H1 (cell line): Measurements from ENCODE around the gene MACROD1. TPM values are rescaled to one million over a fixed set of nuclear protein-coding genes. Genes with fewer than 3 reads are reported as not detected.

Experiments used
- HDAC2 ChIP-seq, 2 experiments: fragments of 300-600 bp in 1 of 2; sonication (generic) in 1 of 2; IDR thresholded peaks; 2 replicates each; pipeline ENCODE4 v1.6.1; 2011 to 2012; ENCODE audit warnings: low read depth in 2 of 2, low read length in 2 of 2, mild to moderate bottlenecking in 2 of 2, moderate library complexity in 2 of 2, borderline replicate concordance in 1 of 2, inconsistent platforms in 1 of 2
- polyA plus RNA-seq, 7 experiments: library from polyadenylated mRNA; depleted of rRNA in 3 of 7; stranded (reverse) in 5 of 7; unstranded in 2 of 7; fragments of >200 nt in 5 of 7; fragments of 200-250 nt in 2 of 7; gene quantifications; 1 replicate in 5 of 7; 2 replicates in 1 of 7; 4 replicates in 1 of 7; pipeline versions ENCODE4 v1.2.1 to v1.2.3, GENCODE V29; 2011 to 2013; ENCODE audit warnings: missing spikeins in 2 of 7, mixed read lengths in 2 of 7
- total RNA-seq: library from RNA; stranded (reverse); fragmentation: NEBNext Ultra II Directional; extraction: Animal tissue kit (Norgen Biotek cat#: 25700); gene quantifications from 2 replicates; pipeline ENCODE4 v1.2.1, GENCODE V29; 2021

The MACROD1 gene
- total and polyA plus RNA-seq, 2 of the 8 experiments (the other 6 are each of a cell fraction or from before 2014, with no cell fraction given), result 19.5 to 34.1 TPM

- TF ChIP-seq HDAC2 (IDR thresholded peaks at IDR 0.05; ENCODE audit: borderline replicate concordance in 1 of 2, low read depth in 2 of 2, low read length in 2 of 2), result no peak
Observed at GRCh38 chr11:64064374-64065140, 101.4 kb downstream of the MACROD1 start (continued).
